Omental fat pad (tissue), 4 donors: ENCODE measurements around the gene PRTN3. TPM values are rescaled to one million over a fixed set of nuclear protein-coding genes. Genes with fewer than 3 reads are reported as not detected.

Source experiments
- ATAC-seq: fragments of 150-250 bp; one replicate; pipeline ENCODE4 v1.9.1; 2016; ENCODE audit warnings: mild to moderate bottlenecking, moderate library complexity; ENCODE audit not compliant: low FRiP score
- DNase-seq: peaks from one replicate; pipeline ENCODE4 v3.0.0-alpha.2; 2019; ENCODE audit warnings: low spot score
- total RNA-seq, 4 donors: library from RNA; depleted of rRNA; stranded (reverse); fragments of >200 nt; gene quantifications; one replicate each; pipeline ENCODE4 v1.1.0, GENCODE V29; 2016
- TF ChIP-seq, protein P1 (sequence below), 3 donors: fragments of 450-650 bp; IDR thresholded peaks; one replicate each; pipeline ENCODE4 v1.5.1; 2016 to 2017; ENCODE audit warnings: antibody characterized with exemption in 3 of 3, mild to moderate bottlenecking in 3 of 3, moderate library complexity in 2 of 3

Gene PRTN3
- total RNA-seq, 4 donors from 2014 or later, result not detected

DNA sequence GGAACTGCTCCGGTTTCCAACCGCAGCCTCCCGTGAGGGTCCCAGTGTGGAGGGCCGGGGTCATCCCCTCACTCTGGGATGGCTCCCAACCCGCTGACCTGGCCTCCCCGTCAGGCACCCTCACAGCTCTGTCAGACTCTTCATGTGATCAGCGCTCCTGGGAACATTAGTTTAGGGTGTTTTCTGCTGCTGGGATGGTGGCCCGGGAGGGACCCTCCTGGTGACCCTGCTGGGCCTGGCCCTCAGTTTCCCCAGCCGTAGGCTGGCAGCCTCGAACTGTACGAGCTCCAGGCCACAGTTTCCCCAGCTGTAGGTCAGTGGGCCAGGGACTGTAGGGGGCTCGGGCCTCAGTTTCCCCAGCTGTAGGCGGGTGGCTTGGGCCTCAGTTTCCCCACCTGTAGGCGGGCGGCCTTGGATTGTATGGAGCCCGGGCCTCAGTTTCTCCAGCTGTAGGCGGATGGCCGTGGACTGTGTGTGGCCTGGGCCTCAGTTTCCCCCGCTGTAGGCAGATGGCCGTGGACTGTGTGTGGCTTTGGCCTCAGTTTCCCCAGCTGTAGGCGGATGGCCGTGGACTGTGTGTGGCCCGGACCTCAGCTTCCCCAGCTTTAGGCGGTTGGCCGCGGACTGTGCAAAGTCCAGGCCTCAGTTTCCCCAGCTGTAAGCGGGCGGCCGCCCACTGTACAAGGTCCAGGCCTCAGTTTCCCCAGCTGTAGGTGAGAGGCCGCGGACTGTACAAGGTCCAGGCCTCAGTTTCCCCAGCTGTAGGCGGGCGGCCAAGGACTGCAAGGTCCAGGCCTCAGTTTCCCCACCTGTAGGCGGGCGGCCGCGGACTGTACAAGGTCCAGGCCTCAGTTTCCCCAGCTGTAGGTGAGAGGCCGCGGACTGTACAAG lies 44.9 kb upstream of the PRTN3 start:
- no peak for ATAC-seq
- TF ChIP-seq, protein P1, sequence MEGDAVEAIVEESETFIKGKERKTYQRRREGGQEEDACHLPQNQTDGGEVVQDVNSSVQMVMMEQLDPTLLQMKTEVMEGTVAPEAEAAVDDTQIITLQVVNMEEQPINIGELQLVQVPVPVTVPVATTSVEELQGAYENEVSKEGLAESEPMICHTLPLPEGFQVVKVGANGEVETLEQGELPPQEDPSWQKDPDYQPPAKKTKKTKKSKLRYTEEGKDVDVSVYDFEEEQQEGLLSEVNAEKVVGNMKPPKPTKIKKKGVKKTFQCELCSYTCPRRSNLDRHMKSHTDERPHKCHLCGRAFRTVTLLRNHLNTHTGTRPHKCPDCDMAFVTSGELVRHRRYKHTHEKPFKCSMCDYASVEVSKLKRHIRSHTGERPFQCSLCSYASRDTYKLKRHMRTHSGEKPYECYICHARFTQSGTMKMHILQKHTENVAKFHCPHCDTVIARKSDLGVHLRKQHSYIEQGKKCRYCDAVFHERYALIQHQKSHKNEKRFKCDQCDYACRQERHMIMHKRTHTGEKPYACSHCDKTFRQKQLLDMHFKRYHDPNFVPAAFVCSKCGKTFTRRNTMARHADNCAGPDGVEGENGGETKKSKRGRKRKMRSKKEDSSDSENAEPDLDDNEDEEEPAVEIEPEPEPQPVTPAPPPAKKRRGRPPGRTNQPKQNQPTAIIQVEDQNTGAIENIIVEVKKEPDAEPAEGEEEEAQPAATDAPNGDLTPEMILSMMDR (IDR thresholded peaks at IDR 0.05), result no peak
- DNase-seq, result no peak

DNA sequence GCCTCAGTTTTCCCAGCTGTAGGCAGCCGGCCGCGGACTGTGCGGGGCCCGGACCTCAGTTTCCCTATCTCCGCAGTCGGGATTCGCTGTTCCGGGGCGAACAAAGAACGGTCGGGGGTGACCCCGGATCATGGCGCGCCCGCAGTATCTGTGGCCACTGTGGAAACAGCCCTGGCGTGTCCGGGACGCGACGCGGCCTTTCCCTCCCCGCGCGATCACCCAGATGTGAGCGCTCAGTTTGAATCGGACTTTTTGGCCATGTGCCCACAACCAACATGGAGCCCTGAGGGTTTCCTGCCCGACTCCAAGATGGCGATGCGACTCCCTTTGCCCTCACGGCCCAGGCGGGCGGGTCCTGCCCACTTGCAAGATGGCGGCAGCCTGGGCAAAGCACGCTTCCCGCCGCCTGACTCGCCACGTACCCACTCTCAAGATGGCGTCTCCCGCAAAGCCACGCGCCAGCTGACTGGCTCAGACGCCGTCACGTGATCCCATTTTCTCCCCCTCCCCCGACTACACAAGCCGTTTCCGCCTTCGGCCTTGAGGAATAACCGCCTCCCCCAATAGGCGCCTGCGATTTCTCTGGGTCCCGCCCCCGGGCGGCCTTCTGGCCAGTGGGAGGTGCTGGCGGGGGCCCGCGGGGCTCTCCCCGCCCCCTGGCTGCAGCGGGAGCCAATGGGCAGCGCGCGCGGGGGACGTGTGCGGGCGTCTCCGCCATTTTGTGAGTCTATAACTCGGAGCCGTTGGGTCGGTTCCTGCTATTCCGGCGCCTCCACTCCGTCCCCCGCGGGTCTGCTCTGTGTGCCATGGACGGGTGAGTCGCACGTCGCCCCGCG lies 43.9 kb upstream of the PRTN3 start, which contains the start of gene PTBP1:
Gene PTBP1 (plus strand): TSS at position 761 of the 836 bp plus-strand sequence. CDS start 46 bp downstream, at position 807.
- ATAC-seq (peak; percentile 87), DNase-seq (peak; percentile 93)
- TF ChIP-seq, protein P1 (IDR thresholded peaks at IDR 0.05), result no peak

DNA sequence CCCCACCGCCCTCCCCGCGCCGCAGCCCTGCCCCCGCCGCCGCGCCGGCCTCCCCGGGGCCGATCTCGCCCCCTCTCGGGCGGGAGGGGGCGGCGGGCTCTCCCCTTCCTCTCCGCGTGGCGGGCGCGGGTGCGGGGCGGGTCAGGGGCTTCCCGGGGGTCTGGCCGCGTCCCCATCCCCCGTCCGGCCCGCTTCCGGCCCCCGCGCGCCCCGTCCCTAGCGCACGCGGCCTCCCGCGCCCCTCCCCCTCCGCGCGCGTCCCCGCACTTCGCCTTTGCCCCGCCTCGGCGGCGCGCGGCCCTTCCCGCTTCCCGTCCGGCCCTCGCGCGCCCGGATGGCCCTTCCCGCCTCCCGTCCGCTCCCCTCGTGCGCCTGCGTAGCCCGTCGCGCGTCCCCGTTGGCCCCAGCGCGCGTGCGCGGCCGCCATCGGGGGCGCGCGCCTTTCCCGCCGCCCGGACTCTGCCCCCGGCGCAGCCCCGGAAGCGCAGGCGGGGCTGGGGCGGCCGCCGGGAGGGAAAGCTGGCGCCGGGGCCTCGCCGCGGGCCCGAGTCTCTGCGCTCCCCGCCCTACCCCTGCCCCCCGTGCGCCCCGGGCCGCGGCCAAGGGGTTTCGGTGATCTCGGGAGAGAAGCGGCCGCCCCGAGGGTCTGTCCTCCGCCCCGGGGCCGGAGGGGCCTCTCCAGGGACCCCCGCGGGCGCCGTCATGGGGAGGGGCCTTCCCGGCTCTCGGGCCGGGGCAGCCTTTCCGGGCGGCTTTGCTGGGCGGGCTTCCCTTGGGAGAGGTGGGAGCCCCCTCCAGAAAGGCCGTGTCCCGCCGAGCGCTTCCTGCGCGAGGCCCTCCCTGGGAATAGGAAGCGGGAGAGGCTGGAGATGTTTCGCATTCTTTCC lies 43.0 kb upstream of the PRTN3 start:
- ATAC-seq (peak; percentile 45), DNase-seq (no peak)
- TF ChIP-seq, protein P1 (IDR thresholded peaks at IDR 0.05), result no peak

DNA sequence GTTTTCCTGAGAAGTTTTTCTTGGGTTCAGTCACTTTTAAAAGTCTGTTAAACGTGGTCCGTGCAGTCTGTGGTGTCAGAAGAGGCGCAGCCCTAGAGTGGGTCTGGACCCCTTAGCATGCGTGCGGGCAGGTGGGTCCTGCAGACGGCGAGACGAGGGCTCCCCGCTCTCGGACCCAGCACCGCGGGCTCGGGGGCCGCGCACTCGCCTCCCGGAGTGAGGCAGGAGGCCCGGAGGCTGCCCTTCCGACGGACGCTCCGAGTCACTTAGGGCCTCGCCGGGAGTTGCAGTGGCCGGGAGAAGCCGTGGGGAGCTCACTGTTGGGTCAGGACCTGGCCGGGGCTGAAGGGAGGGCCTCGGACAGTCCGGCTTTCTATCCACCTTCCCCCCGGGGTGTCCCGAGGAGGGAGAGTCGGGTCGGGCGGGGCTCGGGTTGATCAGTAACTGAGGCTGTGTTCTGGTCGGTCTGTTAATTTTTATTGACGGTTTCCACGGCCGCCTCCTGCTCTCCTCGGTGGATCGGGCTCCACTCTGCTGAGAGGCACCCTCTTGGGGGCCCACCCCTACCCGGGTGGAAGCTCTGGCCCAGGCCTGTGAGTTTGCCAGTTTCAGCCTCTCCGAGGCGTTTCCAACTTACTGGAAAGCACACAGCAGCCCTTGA lies 42.3 kb upstream of the PRTN3 start:
- TF ChIP-seq, protein P1 (IDR thresholded peaks at IDR 0.05), result no peak
- no peak for ATAC-seq
- DNase-seq, result no peak

DNA sequence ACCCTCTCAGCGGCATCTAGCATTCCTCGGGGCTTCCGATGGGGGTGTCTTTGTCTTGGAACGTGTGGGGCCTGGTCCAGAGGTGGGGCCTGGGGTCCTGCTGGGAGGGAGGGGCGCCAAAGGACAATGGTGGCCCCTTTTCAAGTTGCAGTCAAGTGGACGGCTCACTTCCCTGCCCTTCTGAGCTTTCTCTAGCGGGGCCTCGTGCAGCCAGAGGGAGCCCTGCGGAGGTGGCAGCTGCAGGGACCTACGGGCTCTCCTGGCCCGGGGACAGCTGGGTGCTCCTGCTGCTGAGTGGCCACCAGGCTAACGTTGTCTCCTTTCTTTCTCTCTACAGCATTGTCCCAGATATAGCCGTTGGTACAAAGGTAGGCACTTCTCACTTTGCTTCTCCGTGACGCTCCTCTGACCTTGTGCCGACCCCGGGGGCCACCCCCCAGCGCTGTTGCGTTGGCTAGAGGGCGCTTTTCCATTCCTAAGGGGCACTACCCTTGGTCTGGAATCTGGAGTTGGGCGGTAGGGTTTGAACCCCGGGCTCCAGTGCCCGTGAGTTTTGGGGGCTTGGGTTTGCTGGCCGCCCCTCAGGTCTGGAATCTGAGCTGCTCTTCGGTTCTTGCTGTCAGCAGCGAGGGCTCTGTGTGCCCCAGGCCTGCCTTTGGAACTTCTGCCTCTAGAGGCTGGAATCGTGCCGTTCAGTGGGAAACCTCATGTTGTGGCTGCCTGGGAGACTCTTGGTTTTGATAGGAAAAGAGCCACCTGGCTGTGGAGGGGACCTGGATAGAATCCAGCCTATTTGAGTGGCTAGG lies 41.5 kb upstream of the PRTN3 start:
- TF ChIP-seq, protein P1 (IDR thresholded peaks at IDR 0.05), result no peak
- ATAC-seq (no peak), DNase-seq (no peak)
